A549 (cell line): ENCODE data around the gene GAREM1.

ENCODE experiments used
- CTCF ChIP-seq: fragments of >200 bp; sonication (Bioruptor Twin); formaldehyde crosslinking; IDR thresholded peaks from 3 replicates; pipeline ENCODE4 v1.5.1; 2016
- EP300 ChIP-seq, 2 experiments: fragments of >200 bp; sonication (Bioruptor Twin); formaldehyde crosslinking; IDR thresholded peaks; 2 replicates in 1 of 2; 3 replicates in 1 of 2; pipeline ENCODE4 v1.6.1; 2016 to 2017
- KDM5A ChIP-seq: fragments of 200-600 bp; sonication (generic); IDR thresholded peaks from 2 replicates; pipeline ENCODE4 v1.6.1; 2016; ENCODE audit warnings: antibody characterized with exemption, mild to moderate bottlenecking
- MAZ ChIP-seq: fragments of 150-350 bp; IDR thresholded peaks from 2 replicates; pipeline ENCODE4 v1.6.1; 2014; ENCODE audit warnings: antibody characterized with exemption, low read depth, low read length, borderline replicate concordance
- RAD21 ChIP-seq, 2 experiments: fragments of >200 bp in 1 of 2; sonication (Bioruptor Twin) in 1 of 2; formaldehyde crosslinking in 1 of 2; IDR thresholded peaks in 1 of 2; conservative IDR thresholded peaks in 1 of 2; 2 replicates in 1 of 2; 3 replicates in 1 of 2; pipeline ENCODE4 v1.6.1; 2012 to 2018; ENCODE audit warnings: inconsistent platforms in 1 of 2
- RCOR1 ChIP-seq: fragments of 150-350 bp; IDR thresholded peaks from 2 replicates; pipeline ENCODE4 v1.6.1; 2014; ENCODE audit warnings: antibody characterized with exemption, low read length, low read depth
- ZNF302 ChIP-seq: fragments of 250-450 bp; sonication (Bioruptor Pico); IDR thresholded peaks from 2 replicates; pipeline ENCODE4 v1.9.0; 2021; ENCODE audit warnings: inconsistent platforms, mild to moderate bottlenecking, moderate library complexity

GRCh38 chr18:32262092-32262491 lies 208.6 kb downstream of the GAREM1 start:
- TF ChIP-seq ZNF302 (no peak), KDM5A (no peak), CTCF (no peak), EP300 (IDR thresholded peaks at IDR 0.05) (no peak), MAZ (no peak), RCOR1 (no peak), RAD21 (conservative IDR thresholded peaks at IDR 0.05 in 1 of 2, IDR thresholded peaks at IDR 0.05 in 1 of 2) (no peak)
